ENCODE data around the gene MED9.

GRCh38 chr17:17453088-17453487 is 23.7 kb upstream of the MED9 start:
- TF ChIP-seq POLR2A (IDR thresholded peaks at IDR 0.05; ENCODE audit: low read depth, low read length) (no peak), TAF1 (IDR thresholded peaks at IDR 0.05; ENCODE audit: low read depth, low read length) (no peak)
